ENCODE results near the gene BHLHE41.

Gene BHLHE41

DNA sequence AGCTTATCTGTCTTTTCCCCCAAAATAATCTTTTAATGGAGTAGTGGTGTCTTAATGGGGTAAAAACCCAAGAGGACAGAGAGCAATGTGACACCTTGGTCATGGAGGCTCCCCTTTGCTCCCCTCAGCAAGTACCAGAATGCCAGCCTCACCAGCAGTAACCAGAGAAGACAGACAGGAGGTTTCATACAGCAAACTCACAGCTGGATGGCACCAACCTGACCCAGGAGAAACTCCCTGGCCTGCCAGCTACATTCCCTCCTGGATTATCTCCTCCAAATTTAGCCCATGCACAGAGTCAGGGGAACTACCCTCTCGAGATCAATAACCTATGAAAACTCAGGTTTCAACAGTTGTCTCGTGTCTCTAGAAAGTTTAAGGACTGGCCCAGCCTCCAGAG is 15.9 kb downstream of the BHLHE41 start:
- H3K4me3 ChIP-seq (ENCODE audit: low read depth, low read length) = no peak overlapping the region
- DNase-seq (ENCODE audit: low read depth) = no peak
- TF ChIP-seq CTCF (IDR thresholded peaks at IDR 0.05; ENCODE audit: insufficient read depth, low read depth, low read length, missing control alignments) = no peak

GRCh38 chr12:26106347-26106746 is 18.5 kb downstream of the BHLHE41 start:
- TF ChIP-seq CTCF (IDR thresholded peaks at IDR 0.05; ENCODE audit: insufficient read depth, low read depth, low read length, missing control alignments) = no peak
- H3K4me3 ChIP-seq (ENCODE audit: low read depth, low read length) = no peak overlapping the region
- no peak for DNase-seq (ENCODE audit: low read depth)

DNA sequence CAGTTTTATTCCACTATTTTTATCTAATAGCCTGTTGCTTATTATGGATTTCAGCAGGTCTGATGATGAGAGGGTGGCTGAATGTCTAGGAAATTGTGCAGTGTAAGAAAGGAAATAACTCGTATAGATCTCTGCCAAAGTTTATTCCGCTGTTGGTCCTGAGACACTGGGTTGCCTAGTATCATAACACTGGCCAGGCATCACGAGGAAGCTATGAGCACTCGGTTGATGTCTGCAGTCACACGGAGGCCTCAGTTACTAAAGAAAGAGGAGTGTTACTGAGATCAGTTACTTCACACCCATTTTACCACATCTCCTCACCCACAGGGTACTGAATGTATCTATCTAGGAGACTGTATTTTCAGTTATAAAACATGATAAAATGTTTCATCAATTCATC is 21.9 kb downstream of the BHLHE41 start:
- no peak for DNase-seq (ENCODE audit: low read depth)
- no peak overlapping the region for H3K4me3 ChIP-seq (ENCODE audit: low read depth, low read length)
- no peak for TF ChIP-seq CTCF (IDR thresholded peaks at IDR 0.05; ENCODE audit: insufficient read depth, low read depth, low read length, missing control alignments)

DNA sequence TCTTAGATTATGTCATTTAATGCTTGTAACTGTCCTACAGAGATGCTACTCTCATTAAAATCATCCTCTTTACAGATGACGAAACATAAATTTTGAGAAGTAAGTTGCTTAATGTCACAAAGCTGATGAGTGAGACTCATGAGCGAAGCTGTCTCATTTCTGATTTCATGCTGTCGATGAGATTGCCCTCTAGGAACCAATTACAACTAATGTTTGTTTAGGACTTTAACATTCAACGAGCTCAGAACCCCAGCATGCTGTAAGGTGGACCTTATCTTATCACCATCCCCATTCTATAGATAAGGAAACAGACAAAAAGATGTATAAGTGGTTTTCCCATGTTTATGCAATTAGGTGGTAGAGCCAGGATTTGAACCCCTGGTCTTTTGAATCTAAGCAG is 23.1 kb downstream of the BHLHE41 start:
- TF ChIP-seq CTCF (IDR thresholded peaks at IDR 0.05; ENCODE audit: insufficient read depth, low read depth, low read length, missing control alignments) = no peak
- no peak overlapping the region for H3K4me3 ChIP-seq (ENCODE audit: low read depth, low read length)
- no peak for DNase-seq (ENCODE audit: low read depth)

DNA sequence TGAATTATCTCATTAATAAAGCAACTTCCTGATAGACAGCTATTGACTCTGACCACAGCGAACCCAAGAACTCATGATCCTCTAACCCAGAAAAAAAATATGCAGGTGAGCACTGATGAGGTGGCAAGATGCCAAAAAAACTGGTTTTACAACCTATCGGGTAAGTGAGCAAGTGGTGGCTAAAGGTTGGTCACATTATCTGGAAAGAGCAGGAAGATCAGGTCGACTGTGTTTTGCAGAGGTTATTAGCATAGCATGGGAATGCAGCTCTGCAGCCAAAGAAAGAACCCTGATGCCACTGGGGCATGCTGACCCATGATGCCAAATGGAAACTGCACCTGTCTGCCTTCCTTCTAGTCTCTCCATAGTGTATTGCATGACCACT is 23.5 kb downstream of the BHLHE41 start:
- no peak for DNase-seq (ENCODE audit: low read depth)
- H3K4me3 ChIP-seq (ENCODE audit: low read depth, low read length) = no peak overlapping the region
- TF ChIP-seq CTCF (IDR thresholded peaks at IDR 0.05; ENCODE audit: insufficient read depth, low read depth, low read length, missing control alignments) = no peak

GRCh38 chr12:26100666-26101349 is 24.0 kb downstream of the BHLHE41 start:
- no peak for DNase-seq (ENCODE audit: low read depth)
- TF ChIP-seq CTCF (IDR thresholded peaks at IDR 0.05; ENCODE audit: insufficient read depth, low read depth, low read length, missing control alignments) = no peak

More at GRCh38 chr12:26100666-26101349, 24.0 kb downstream of the BHLHE41 start:
- H3K4me3 ChIP-seq (ENCODE audit: low read depth, low read length) = no peak overlapping the region
